Mesenchymal stem cell (in vitro differentiated cells and primary cell): ENCODE data around the gene ELMO3.
A peak's percentile ranks its signal among the peaks of the same experiment; 100 is the strongest.

Experiments
- DNase-seq: peaks from one replicate; pipeline ENCODE4 v3.0.0-alpha.2; 2013
- H2AFZ ChIP-seq: one replicate; pipeline ENCODE4 v1.6.1; 2013; ENCODE audit warnings: low read depth, mild to moderate bottlenecking, control low read depth, inconsistent platforms, low read length, moderate library complexity
- H2AK5ac ChIP-seq: 2 replicates; pipeline ENCODE4 v1.6.1; 2013; ENCODE audit warnings: low read length, moderate library complexity, mild to moderate bottlenecking, inconsistent platforms; ENCODE audit not compliant: severe bottlenecking
- H2BK120ac ChIP-seq: one replicate; pipeline ENCODE4 v1.6.1; 2013; ENCODE audit warnings: low read depth, mild to moderate bottlenecking, inconsistent platforms, low read length, moderate library complexity
- H2BK12ac ChIP-seq, 2 experiments: one replicate each; pipeline ENCODE4 v1.6.1; 2013; ENCODE audit warnings: inconsistent platforms in 2 of 2, low read length in 2 of 2, mild to moderate bottlenecking in 2 of 2, moderate library complexity in 2 of 2, control low read depth in 1 of 2
- H2BK15ac ChIP-seq: one replicate; pipeline ENCODE4 v1.6.1; 2013; ENCODE audit warnings: mild to moderate bottlenecking, low read depth, inconsistent platforms; ENCODE audit not compliant: poor library complexity, severe bottlenecking
- H2BK5ac ChIP-seq: 2 replicates; pipeline ENCODE4 v1.6.1; 2013; ENCODE audit warnings: low read depth, mild to moderate bottlenecking, low read length, control low read depth, inconsistent platforms; ENCODE audit not compliant: poor library complexity, severe bottlenecking
- H3K14ac ChIP-seq, 2 experiments: one replicate each; pipeline ENCODE4 v1.6.1; 2013; ENCODE audit warnings: inconsistent platforms in 2 of 2, low read length in 2 of 2, control low read depth in 1 of 2, mild to moderate bottlenecking in 1 of 2, moderate library complexity in 1 of 2
- H3K18ac ChIP-seq, 2 experiments: one replicate each; pipeline ENCODE4 v1.6.1; 2013; ENCODE audit warnings: inconsistent platforms in 2 of 2, low read length in 2 of 2, control low read depth in 1 of 2, low read depth in 1 of 2, mild to moderate bottlenecking in 1 of 2
- H3K23ac ChIP-seq, 2 experiments: one replicate each; pipeline ENCODE4 v1.6.1; 2013; ENCODE audit warnings: inconsistent platforms in 2 of 2, low read length in 2 of 2, mild to moderate bottlenecking in 2 of 2, moderate library complexity in 2 of 2, control low read depth in 1 of 2
- H3K27ac ChIP-seq: 2 replicates; pipeline ENCODE4 v1.5.1; 2013; ENCODE audit warnings: mild to moderate bottlenecking, moderate library complexity, low read length, control low read depth, inconsistent platforms; ENCODE audit not compliant: poor library complexity, severe bottlenecking
- H3K27me3 ChIP-seq, 2 experiments: 2 replicates each; pipeline versions ENCODE4 v1.6.1 to v1.7.0; 2013; ENCODE audit warnings: low read length in 2 of 2, mild to moderate bottlenecking in 2 of 2, moderate library complexity in 2 of 2, control low read depth in 1 of 2, inconsistent platforms in 1 of 2; ENCODE audit not compliant: control insufficient read depth in 1 of 2, insufficient read depth in 1 of 2
- H3K36me3 ChIP-seq, 2 experiments: 2 replicates each; pipeline versions ENCODE4 v1.6.1 to v1.7.0; 2013; ENCODE audit warnings: low read length in 2 of 2, control low read depth in 1 of 2, inconsistent platforms in 1 of 2, low read depth in 1 of 2, mild to moderate bottlenecking in 1 of 2; ENCODE audit not compliant: insufficient read depth in 2 of 2, control insufficient read depth in 1 of 2
- H3K4ac ChIP-seq, 2 experiments: one replicate each; pipeline ENCODE4 v1.6.1; 2013; ENCODE audit warnings: inconsistent platforms in 2 of 2, low read length in 2 of 2, mild to moderate bottlenecking in 2 of 2, moderate library complexity in 2 of 2, control low read depth in 1 of 2, low read depth in 1 of 2
- H3K4me1 ChIP-seq: 2 replicates; pipeline ENCODE4 v1.6.1; 2013; ENCODE audit warnings: low read depth, low read length, control low read depth; ENCODE audit not compliant: control insufficient read depth, insufficient read depth
- H3K4me2 ChIP-seq: 2 replicates; pipeline ENCODE4 v1.6.1; 2013; ENCODE audit warnings: low read length, mild to moderate bottlenecking, inconsistent platforms; ENCODE audit not compliant: poor library complexity, severe bottlenecking
- H3K4me3 ChIP-seq, 2 experiments: 2 replicates each; pipeline versions ENCODE4 v1.5.1 to v1.7.0; 2013; ENCODE audit warnings: low read length in 2 of 2, mild to moderate bottlenecking in 2 of 2, control low read depth in 1 of 2, low read depth in 1 of 2; ENCODE audit not compliant: insufficient read depth in 1 of 2
- H3K79me1 ChIP-seq: replicated peaks from 2 replicates; pipeline ENCODE4 v1.6.1; 2013; ENCODE audit warnings: mild to moderate bottlenecking, control low read depth, low read length, inconsistent platforms; ENCODE audit not compliant: poor library complexity, severe bottlenecking
- H3K9ac ChIP-seq: 2 replicates; pipeline ENCODE4 v1.7.0; 2013; ENCODE audit warnings: mild to moderate bottlenecking, low read length, moderate library complexity
- H3K9me3 ChIP-seq: 2 replicates; pipeline ENCODE4 v1.7.0; 2013; ENCODE audit warnings: mild to moderate bottlenecking, low read length; ENCODE audit not compliant: control insufficient read depth
- H4K8ac ChIP-seq: one replicate; pipeline ENCODE4 v1.6.1; 2013; ENCODE audit warnings: inconsistent platforms, mild to moderate bottlenecking, low read length, moderate library complexity
- H4K91ac ChIP-seq: one replicate; pipeline ENCODE4 v1.6.1; 2013; ENCODE audit warnings: mild to moderate bottlenecking, low read length, inconsistent platforms
- WGBS: methylation state at CpG from one replicate; pipeline ENCODE4 v1.1.7; 2013; ENCODE audit warnings: mixed read lengths; 5-methylcytosine and 5-hydroxymethylcytosine counted together

ELMO3 gene

DNA sequence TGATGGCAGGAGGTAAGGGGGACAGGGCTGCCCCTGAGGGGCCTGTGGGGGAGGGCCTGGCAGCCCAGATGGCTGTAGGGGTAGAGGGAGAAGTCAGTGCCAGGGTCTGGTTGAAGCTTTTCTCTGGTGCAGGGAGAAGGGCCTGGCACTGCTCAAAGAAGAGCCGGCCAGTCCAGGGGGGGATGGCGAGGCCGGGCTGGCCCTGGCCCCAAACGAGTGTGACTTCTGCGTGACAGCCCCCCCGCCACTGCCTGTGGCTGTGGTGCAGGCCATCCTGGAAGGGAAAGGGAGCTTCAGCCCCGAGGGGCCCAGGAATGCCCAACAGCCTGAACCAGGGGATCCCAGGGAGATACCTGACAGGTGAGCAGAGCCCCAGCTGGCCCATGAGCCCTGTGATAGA lies 31.3 kb upstream of the ELMO3 start:
- H3K79me1 ChIP-seq, result peaks cover 4% of the 10 kb centered on the region
- peak overlapping the region; percentile 3 for H4K91ac ChIP-seq
- no peak overlapping the region for H3K4me3 ChIP-seq
- no peak overlapping the region for H2BK120ac ChIP-seq
- no peak overlapping the region for H3K23ac ChIP-seq
- peaks cover 0 to 7% of the 10 kb centered on the region in 2 experiments for H3K36me3 ChIP-seq
- H2BK5ac ChIP-seq, result no peak overlapping the region
- H2BK12ac ChIP-seq, result no peak overlapping the region
- H3K14ac ChIP-seq, result no peak overlapping the region
- WGBS, result 82% methylated on average over 7 of the region's 7 CpGs
- DNase-seq, result no peak
- no peak overlapping the region for H3K4me2 ChIP-seq
- peak overlapping the region; percentile 45 for H2AK5ac ChIP-seq
- H3K9ac ChIP-seq, result no peak overlapping the region
- no peak overlapping the region for H2AFZ ChIP-seq
- peaks cover 20 to 60% of the 10 kb centered on the region in 2 experiments for H3K27me3 ChIP-seq
- H3K18ac ChIP-seq, result no peak overlapping the region
- no peak overlapping the region for H2BK15ac ChIP-seq
- H4K8ac ChIP-seq, result no peak overlapping the region
- H3K27ac ChIP-seq, result no peak overlapping the region
- H3K4ac ChIP-seq, result no peak overlapping the region
- no peaks in the 10 kb centered on the region for H3K9me3 ChIP-seq
- peaks cover 49% of the 10 kb centered on the region for H3K4me1 ChIP-seq

- peak overlapping the region; percentile 63 to 66 for H3K4ac ChIP-seq
- peak overlapping the region; percentile 85 for H3K9ac ChIP-seq
- peak overlapping the region; percentile 64 for H2BK120ac ChIP-seq
- peak overlapping the region; percentile 27 for H2AK5ac ChIP-seq
- peak overlapping the region; percentile 74 for H4K8ac ChIP-seq
- H3K79me1 ChIP-seq, result peaks cover 6% of the 10 kb centered on the region
- H4K91ac ChIP-seq, result peak overlapping the region; percentile 47
- no peak for DNase-seq
- peak overlapping the region; percentile 30 to 76 for H3K4me3 ChIP-seq
- H3K18ac ChIP-seq, result peak overlapping the region in 1 of 2 experiments; percentile 48
- H3K9me3 ChIP-seq, result no peaks in the 10 kb centered on the region
- H3K23ac ChIP-seq, result peak overlapping the region in 1 of 2 experiments; percentile 79
- H3K27ac ChIP-seq, result no peak overlapping the region
- H2BK15ac ChIP-seq, result no peak overlapping the region
- WGBS, result 41% methylated on average over 9 of the region's 9 CpGs
- no peak overlapping the region for H3K4me2 ChIP-seq
- no peak overlapping the region for H2AFZ ChIP-seq
- H3K4me1 ChIP-seq, result peaks cover 44% of the 10 kb centered on the region
- H3K36me3 ChIP-seq, result peaks cover 0 to 3% of the 10 kb centered on the region in 2 experiments
- peaks cover 18 to 48% of the 10 kb centered on the region in 2 experiments for H3K27me3 ChIP-seq
- H2BK5ac ChIP-seq, result no peak overlapping the region
- peak overlapping the region in 1 of 2 experiments; percentile 81 for H2BK12ac ChIP-seq
- H3K14ac ChIP-seq, result peak overlapping the region in 1 of 2 experiments; percentile 75
Observed at GRCh38 chr16:67169011-67169451, 29.9 kb upstream of the ELMO3 start.

DNA sequence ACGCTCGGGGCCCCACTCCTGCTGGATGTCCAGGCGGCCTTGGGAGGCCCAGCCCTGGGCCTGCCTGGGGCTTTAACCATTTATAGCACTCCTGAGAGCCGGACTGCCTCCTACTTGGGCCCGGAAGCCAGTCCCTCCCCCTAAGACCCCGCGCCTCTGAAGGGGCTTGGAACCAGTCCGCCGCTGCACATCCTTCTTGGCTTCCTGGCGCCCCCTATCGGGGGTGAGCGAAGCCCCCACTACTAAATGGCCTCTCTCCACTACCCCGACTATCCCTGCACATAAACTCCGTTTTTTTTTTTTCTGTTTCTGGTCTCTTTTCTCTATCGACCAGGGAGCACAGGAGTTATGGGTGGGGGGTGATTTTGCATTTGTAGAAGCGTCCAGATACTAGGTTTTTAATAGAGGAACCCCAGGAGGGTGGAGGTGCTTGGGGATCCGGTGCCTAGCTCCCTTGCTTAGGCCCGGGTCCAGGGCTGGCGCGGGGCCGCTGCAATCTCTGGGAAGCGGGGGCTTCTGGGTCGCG lies 29.2 kb upstream of the ELMO3 start:
- Histone ChIP-seq H3K4me2 (peak overlapping the region; percentile 75), H3K23ac (peak overlapping the region in 1 of 2 experiments; percentile 79), H3K36me3 (peaks cover 0 to 4% of the 10 kb centered on the region in 2 experiments), H2BK120ac (peak overlapping the region; percentile 93), H3K9ac (peak overlapping the region; percentile 85), H3K27me3 (peaks cover 18 to 44% of the 10 kb centered on the region in 2 experiments), H3K4ac (peak overlapping the region; percentile 63 to 73), H3K14ac (peak overlapping the region in 1 of 2 experiments; percentile 6), H2AK5ac (no peak overlapping the region), H3K9me3 (no peaks in the 10 kb centered on the region), H3K27ac (peak overlapping the region; percentile 72), H2AFZ (no peak overlapping the region), H2BK15ac (peak overlapping the region; percentile 99), H3K4me1 (peaks cover 44% of the 10 kb centered on the region), H3K18ac (peak overlapping the region; percentile 81 to 89), H4K91ac (no peak overlapping the region), H3K4me3 (peak overlapping the region; percentile 58 to 76), H3K79me1 (peaks cover 6% of the 10 kb centered on the region), H2BK12ac (peak overlapping the region in 1 of 2 experiments; percentile 81), H4K8ac (peak overlapping the region; percentile 81), H2BK5ac (no peak overlapping the region)
- WGBS, result 4% methylated on average over 19 of the region's 24 CpGs
- peak; percentile 49 for DNase-seq

DNA sequence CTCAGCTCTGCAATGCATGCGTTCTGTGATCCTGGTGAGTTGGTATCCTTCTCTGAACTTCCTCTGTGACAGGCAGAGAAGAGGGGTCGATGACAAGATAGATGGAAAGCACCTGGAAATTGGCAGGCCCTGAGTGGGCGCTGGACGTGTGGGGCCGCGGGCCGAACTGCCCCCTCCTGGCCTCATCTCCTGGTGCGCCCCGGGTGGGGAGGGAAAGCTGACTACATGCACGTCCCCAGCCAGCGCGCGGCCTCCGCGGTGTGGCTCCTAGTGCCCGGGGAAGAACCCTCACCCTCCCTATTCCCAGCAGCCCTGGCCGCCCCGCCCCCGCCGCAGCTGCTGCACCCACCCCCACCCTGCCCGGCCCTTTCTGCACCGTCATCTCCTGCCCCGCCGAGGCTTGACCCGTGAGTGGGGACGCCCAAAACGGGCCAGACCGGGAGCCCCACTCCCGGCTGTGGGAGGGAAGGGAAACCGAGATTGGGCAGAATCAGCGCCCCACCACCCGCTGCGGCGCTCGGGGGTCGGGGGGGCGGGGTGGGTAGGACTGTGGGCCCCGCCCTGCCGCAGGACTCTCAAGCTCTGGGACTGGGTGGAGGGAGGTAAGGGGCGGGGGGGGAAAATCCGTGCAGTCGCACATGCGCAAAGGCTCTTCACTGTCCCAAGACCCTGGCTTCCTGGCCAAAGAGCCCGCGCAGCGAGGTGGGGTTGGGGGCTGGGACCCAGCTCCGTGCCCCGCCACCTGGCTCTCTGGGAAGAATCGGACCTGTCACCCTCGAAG lies 28.6 kb upstream of the ELMO3 start, which contains the start of gene NOL3:
TSS of gene NOL3 (plus strand) at position 371 of the 781 bp plus-strand sequence.
- Histone ChIP-seq H3K4me2 (peak within 1 kb of the TSS; percentile 75), H3K9ac (peak within 1 kb of the TSS; percentile 85), H3K14ac (peak within 1 kb of the TSS in 1 of 2 experiments; percentile 69), H3K23ac (peak within 1 kb of the TSS in 1 of 2 experiments; percentile 79), H3K4ac (peak within 1 kb of the TSS; percentile 94 to 97), H3K27me3 (peaks cover 12 to 37% of the 10 kb centered on the region in 2 experiments), H3K9me3 (no peaks in the 10 kb centered on the region), H4K91ac (peak within 1 kb of the TSS; percentile 93), H2BK120ac (peak within 1 kb of the TSS; percentile 93), H2BK12ac (peak within 1 kb of the TSS; percentile 56 to 81), H2AK5ac (peak within 1 kb of the TSS; percentile 3), H3K4me3 (peak within 1 kb of the TSS; percentile 58 to 76), H4K8ac (peak within 1 kb of the TSS; percentile 87), H2BK15ac (peak within 1 kb of the TSS; percentile 99), H3K79me1 (peaks cover 6% of the 10 kb centered on the region), H2AFZ (no peak within 1 kb of the TSS), H3K27ac (peak within 1 kb of the TSS; percentile 74), H3K36me3 (peaks cover 0 to 10% of the 10 kb centered on the region in 2 experiments), H3K4me1 (peaks cover 40% of the 10 kb centered on the region), H3K18ac (peak within 1 kb of the TSS; percentile 93), H2BK5ac (no peak within 1 kb of the TSS)
- DNase-seq, result peak; percentile 89
- WGBS, result 4% methylated on average over 35 of the region's 50 CpGs
